CD4-positive, alpha-beta T cell treated with Interleukin-1 beta for 1 hour (primary cell): ENCODE data around the gene GGACT.
"Not testable (repeated sequence)": the region's sequence is repeated elsewhere in the genome, so short reads cannot be mapped to it uniquely, and the experiment has no call there.

Source experiments
- DNase-seq, 2 donors: peaks; one replicate each; pipeline ENCODE4 v3.0.0-alpha.2; 2020 to 2022

GGACT gene

DNA sequence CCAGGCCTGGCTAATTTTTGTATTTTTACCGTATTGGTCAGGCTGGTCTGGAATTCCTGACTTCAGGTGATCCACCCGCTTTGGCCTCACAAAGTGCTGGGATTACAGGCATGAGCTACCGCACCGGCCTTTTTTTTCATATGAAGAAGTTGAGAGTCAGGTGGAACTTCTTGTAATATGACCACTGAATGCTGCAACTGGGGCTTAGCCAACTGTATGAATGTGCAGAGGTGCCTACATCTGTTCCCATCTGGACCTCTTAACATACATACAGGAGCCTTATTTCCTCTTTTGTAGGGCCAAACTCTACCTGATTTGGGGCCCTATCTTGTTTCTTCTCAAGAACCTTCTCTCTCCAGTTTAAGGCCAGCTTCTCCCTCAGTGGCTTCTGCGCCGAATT, 11.9 kb upstream of the GGACT start:
- DNase-seq: no peak

DNA sequence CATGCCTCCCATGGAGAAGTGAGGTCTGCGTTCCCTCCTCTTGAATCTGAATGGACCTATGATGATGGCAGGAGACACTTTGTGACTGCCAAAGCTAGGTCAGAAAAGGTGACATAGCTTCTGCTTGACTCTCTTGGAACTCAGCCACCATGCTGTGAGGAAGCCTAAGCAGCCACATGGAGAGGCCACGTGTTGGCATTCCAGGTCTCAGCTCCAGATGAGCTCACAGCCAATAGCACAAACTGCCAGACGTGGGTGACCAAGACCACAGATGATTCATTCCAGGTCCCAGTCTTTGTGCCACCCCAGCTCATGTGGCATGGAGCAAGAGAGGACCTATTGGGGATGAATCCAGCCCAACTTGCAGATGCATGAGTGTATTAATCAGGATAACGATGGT, 8.7 kb upstream of the GGACT start:
- DNase-seq: no peak

DNA sequence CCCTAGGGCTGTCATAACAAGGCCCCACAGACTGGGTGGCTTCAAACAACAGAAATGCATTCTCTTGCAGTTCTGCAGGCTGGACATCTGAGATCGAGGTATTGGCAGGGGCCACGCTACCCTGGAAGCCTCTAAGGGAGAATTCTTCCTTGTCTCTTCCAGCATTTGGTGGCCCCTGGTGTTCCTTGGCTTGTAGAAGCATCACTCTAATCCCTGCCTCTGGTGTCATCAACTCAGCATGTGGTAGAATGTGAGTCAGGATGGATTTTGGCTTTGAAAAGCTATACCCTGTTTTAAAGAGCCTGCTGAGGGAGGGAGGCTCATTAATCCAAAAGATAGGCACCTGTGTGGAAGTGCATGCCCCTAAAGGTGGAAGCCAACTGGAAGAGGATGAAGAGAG, 7.9 kb upstream of the GGACT start:
- DNase-seq: no peak

DNA sequence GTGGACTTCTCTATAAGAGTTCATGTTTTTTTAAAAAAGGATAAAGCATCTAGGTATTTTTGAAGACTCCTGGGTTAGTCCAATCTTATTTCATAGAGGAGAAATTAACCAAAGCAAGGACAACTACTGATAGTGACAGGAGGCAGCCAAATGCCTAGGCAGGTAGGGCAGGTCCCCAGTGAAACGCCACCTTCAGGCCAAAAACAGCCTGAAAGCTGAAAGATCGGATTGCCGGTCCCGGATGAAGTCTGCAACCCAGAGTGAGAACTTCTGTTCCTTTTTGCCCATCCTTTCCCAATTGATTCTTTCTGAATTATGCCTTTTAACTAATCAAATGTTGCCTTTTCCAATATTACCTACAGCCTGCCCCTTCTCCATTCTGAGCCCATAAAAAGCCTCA, 6.1 kb upstream of the GGACT start:
- DNase-seq: no peak

DNA sequence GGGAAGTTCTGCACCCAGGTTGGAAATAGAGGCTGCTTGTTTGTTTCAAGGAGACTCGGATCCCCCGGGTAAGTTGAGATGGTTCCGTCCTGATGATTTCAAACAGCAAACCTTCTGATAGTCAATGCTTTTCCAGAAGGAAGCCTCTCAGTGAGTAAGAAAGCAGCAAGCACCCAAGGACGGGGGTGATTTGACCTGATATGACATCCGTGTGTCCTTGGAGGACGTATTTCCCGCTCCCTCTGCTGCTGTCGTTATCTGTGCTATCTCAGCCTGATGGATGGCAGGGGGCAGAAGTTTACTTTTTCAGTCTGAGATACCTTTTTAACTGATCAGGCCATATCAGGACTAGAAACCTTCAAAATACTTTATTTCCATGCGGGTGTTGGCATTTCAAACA, 5.7 kb upstream of the GGACT start:
- DNase-seq: no peak

DNA sequence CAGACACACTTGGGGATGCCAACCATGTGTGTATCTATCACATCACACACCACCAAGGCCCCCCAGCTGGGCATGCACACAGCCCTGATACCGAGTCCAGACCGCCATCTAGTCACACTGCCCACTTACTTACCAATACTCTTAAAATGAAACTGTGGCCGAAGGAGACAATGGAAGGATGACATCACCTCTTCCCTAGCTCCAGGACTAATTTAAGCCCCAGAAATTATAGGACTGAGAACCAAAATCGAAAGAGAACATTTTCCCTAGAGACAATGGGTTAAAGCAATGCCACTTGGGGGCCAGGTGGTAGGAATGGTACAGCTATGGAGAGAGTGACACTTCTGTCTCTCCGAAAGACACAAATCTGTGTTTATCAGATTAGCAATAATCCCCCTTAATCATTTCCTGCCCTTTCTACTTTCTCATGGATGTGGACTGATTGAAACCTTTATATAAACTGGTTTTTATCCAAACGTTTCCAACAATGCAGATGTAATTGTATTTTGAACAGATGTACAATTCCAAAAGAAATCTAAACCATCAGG, 663 bp upstream of the GGACT start:
- no peak for DNase-seq

DNA sequence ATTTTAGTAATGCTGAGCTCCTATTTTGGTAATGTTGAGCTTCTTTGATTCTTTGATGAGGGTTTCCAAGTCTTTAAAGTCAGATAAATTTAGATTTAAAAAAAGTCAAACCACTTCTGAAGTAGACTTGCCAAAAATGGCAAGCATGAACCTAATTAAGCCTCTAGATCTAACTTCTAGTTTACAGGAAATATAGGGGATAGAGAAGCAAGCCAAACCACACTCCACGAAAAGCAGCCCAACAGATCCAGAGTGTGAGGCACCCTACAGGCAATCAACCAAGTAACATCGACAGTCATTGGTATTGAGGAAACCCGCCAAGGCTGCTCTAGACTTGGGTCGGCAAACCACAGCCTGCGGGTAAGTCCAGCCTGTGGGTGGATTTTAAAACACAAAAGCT, 3.7 kb downstream of the GGACT start:
- DNase-seq: peak in 1 of 2 donors; percentile 16

DNA sequence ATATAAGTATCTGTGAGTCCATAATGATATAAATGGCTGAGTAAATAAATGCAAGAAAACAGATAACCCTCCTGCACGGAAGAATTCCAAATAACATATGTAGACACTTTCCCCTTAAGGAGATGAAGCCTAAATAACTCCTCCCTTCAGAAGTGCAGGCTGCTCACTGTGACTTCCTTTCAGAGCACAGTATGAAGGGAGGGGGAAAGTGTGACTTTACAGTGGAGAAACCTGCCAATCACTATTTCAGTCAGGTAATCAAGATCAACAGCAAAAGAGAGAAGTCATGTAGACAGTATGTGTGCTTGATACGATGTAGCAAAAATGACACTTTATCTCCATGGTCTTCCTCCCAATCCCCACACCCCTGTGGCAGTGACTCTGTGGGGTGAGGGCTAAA, 7.1 kb downstream of the GGACT start:
- no peak for DNase-seq

DNA sequence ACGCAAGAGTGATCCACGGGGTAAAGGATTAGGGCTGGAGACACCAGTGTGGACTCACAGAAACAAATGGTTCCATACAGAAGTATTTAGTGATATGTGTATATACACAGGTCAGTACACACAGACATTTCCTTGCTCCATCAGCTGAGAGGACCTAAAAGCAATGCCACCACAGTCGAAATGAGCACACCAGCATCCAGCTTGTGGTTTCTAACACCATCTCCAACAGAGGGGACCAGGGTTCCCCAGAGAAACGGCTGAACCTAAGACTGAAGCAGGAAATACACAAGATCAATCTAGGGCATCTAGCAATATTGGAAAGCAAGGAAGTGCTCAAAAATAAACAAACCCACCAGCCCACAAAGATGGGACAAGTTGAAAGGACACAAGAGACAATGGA, 7.6 kb downstream of the GGACT start:
- no peak for DNase-seq

DNA sequence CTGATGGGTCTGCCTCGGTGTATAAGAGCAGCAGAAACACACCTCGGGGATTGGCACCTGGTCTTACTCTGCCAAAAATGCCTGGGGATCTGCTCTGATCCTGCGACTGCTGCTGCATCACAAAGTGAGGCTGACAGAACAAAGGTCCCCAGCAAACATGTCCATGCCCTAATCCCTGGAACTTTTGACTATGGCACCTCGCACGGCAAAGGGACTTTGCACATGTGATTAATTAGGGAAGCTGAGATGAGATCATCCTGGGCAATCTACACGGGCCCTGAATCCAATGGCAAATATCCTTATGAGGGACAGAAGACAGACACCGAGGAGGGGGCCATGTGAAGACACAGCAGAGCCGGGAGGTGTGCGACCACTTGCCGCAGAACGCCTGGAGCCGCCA, 8.5 kb downstream of the GGACT start:
- DNase-seq: no peak

DNA sequence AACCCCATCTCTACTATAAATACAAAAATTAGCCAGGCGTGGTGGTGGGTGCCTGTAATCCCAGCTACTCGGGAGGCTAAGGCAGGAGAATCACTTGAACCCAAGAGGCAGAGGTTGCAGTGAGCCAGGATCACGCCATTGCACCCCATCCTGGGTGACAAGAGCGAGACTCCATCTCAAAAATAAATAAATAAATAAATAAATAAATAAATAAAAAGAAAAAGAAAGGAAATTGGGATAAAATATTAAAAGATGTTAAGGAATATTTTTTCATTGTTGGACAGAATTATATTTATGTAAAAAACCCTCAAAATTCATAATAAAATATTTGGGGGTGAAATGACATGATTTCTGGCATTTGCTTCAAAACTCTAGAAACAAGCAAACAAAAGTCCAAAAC, 11.3 kb downstream of the GGACT start:
- DNase-seq: not testable (repeated sequence)

DNA sequence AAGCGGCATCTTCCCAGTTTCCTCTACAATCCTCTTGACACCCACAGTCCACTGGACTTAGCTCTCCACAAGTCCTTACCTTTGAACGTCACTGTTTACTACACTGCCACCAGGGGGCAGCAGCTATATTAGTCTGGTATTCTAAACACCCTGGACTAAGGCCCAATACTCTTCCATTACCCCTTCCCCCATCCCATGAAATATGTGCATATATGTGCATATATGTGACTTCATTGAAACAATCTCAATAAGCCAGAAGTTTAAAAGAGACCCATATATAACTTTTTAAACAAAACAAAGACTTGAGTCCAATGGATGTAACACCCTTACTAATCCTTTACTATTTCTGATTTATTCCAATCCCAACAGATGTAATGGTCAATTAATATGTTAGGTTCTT, 15.5 kb downstream of the GGACT start:
- peak; percentile 72 to 74 for DNase-seq

DNA sequence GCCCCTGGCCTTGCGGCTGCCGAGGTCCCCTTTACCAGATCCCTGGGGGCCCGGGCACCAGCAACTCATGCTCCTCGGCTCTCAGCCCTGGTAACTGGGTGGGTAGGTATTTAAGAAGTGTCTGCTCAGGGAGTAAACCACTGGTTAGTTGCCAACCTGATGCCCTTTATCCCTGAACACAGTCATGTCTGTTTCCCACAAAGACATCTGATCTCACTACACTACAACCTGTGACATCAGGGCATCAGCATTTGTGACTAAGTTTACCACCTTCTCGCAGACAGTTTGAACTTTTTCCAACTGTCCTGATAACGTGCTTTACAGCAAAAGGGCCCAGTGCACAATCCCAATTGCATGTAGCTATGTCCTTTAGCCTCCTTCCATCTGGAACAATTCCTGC, 22.0 kb downstream of the GGACT start:
- no peak for DNase-seq

DNA sequence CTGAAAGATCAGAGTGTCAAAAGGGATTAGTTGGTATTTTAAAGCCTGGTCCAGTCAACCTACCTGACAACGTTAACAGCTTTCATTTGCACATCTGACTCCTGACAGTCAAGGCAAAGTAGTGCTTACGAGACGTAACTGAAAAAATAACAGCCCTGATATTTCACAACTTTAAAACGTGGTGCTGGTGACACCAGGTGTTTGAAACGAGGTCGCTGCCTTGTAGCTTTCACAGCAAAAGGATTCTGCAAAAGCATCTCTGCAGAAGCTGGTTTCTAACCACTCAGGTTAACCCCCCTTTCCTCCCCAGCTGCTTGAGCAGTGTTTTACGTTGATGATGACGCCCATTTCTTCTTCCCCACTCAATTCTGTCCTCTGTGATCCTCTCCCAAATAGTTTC, 23.3 kb downstream of the GGACT start:
- DNase-seq: no peak

DNA sequence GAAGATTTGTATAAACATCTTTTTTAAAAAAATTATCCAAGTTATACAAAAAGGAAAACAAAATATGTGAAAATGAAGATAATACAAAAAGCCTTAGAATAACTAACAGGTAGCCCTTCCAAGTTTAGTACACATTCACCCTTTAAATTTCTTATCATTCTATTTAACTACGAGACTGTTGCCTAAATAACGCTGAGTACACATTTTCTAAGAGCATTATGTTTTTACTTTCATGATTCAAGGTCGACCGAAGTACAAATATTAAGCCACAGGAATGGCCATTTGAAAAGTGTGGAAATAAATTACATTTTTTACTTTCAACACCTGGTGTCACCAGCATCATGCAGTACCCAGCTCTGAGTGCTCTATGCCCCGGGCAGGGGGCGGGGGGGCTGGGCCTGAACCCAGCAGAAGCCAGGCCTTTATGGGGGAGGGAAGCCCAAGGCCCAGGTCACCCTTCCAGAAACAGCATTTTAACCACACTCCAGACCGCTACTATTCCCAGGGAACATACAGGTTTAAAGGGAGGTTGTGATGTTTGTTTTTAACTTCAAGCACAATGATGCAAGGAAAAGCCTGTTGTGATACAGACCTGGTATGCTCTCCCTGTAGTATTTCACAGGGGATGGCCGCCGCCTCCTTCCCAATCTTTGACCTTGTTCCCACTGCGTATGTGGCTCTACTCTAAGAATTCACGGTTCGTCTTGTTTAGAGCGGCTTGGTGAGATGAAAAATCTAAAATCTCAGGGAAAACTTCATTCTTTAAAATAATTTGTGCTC, 24.0 kb downstream of the GGACT start:
- no peak for DNase-seq

DNA sequence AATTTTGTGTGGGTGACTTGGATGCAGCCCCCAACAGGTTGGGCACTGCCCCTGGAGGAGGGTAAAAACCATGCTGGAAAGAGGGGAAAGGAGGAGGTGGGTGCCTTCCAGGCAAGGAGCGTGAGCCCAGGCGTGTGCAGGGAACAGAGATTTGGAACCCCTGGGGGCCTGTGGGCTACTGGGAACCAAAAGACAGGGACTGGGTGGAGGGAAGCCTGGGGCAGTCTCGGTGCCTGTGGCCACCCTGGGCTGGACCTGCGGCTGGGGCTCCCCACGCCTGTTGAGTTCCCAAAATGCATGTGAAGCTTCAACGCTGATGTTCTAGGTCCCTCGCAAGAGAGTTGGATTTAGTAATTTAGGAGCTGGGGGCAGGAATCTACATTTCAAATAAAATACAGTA, 24.8 kb downstream of the GGACT start:
- DNase-seq: no peak

DNA sequence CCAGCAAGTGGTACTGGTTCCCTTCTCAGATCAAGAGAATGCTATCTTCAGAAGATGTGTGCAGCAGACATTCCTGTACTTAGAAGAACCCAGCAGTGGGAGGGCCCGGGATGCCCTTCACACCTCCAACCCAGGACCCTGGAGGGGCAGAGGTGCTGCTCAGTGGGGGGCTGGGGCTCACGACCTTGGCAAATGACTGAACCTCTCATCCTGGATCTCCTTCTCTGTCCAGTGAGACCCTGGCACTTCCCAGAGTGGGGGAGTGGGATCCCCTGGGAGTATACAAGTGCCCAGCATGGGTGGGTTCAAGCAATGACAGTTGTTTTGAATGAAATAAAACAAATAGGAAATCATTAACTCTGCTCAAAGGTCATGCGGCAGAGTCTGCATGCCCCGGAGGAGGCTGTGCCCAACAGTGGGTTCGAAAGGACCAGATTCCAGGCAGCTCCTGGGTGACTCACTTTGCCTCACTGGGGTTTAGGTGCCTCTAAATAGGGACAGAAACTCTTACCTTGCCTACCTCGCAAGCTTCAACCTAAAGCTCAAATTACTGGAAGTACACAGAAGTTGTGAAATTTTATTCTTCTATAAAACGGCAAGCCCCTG, 26.9 kb downstream of the GGACT start:
- DNase-seq: no peak

DNA sequence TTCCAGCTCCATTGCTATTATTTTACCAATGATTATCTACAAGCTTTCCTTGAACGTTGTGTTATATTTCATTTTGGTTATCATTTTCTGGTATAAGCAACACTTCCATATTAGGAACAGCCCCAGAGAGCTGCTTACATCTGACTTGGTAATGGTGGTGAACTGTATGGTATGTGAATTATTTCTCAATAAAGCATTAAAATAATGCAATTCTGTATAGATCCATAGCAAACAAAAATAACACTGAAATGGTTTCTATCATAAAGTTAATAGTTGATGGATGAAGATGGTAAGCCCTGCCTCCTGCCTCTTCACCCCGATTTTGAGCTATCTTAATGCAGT, 27.5 kb downstream of the GGACT start:
- DNase-seq: no peak

DNA sequence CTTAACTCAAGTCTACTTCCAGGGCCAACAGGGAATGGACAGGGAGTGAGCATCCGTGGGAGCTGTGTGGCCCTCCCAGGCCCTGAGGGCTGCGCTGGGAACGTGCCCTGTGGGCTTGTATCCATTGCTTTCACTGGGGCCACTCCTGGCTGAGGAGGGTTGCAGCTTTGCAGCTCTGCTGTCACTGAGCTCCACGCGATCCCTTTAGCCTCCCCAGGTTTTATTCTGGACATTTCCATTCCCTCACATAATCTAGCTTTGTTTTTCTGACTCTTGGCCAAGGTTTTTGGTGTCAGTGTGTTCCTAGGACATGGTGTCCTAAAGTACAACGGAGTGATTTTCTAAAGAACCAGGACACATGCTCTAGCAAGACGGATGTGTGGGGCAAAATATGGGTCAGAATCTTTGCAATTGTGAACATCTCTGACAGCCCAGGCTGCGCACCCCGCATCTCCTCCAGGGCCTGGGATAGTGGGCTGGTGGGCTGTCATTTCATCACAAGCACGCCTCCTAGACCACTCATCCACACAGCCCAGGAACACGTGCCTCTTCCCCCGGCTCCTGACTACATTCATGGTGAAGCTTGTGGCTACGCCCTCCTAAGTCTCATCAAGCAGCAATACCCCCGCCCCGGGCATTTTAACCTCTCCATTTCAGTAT, 28.0 kb downstream of the GGACT start:
- DNase-seq: no peak

DNA sequence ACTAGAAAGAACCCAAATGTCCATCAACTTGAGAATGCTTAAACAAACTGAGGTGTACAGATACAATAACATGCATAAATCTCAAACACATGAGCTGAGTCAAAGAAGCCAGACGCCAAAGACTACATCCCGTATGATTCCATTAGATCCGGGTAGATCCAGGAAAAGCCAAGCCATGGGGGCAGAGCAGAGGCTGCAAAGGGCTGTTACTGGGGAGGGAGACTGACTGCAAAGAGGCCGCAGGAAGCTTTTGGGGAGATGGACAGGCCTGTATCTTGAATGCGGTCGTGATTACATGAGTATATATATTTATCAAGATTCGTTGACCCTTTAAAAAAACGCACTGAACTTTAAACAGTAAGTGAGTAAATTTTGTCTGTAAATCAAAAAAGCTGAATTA, 28.7 kb downstream of the GGACT start:
- no peak for DNase-seq

DNA sequence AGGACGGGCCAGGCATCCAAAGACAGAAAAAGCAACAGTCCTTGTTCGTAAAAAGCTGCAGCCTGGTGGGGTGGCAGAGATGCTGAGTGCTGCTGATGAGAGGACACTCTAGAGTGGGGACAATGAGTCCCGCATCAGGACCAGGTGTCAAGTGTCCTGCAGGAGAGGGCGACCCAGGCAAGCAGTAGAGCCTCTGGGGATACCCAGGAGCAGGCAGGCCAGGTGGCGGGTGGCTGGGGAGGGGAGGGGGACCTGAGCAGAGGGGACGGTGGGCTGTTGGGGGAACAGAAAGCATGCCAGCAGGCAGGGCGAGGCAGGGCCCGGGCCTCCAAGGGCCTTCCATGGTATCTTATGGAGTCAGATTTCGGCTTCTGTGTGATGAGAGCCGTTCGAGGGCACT, 35.8 kb downstream of the GGACT start:
- DNase-seq: no peak

DNA sequence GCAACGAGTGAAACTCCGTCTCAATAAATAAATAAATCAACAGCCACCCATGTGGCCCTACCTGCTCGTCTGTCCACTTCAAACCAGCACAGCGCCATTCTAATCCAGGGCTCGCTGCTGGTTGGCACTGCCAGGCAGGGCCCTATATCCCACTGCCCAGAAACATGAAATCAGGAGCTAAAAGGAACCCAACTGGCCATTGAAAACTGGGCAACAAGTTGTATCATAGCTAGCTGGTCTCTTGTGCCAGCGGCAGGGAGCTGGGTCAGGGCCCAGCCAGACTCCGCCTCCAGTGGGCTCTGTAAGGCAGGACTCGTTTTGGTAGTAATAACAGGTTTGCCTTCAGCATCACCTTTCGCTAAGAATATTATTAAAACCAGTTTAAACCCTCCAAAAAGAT, 39.3 kb downstream of the GGACT start:
- DNase-seq: no peak

DNA sequence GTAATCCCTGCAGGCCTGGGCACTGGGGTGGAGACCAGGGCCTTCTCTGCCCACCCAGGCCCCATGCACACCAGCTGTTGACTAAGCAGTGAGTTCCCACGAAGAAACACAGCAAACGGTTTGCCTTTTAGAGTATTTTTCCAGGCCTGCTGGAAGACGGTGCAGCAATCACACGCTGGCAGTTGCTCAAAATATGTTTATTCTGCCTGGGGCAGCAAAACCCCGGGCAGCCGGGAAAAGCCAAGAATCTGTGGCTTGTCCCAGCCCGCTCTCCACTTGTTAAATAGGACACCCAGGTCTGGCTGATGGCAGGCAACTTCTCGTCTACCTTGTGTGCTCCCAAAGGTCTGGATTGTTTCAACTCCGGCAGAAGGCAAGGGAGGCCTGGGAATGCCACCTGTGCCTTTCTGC, 40.8 kb downstream of the GGACT start:
- DNase-seq: no peak

DNA sequence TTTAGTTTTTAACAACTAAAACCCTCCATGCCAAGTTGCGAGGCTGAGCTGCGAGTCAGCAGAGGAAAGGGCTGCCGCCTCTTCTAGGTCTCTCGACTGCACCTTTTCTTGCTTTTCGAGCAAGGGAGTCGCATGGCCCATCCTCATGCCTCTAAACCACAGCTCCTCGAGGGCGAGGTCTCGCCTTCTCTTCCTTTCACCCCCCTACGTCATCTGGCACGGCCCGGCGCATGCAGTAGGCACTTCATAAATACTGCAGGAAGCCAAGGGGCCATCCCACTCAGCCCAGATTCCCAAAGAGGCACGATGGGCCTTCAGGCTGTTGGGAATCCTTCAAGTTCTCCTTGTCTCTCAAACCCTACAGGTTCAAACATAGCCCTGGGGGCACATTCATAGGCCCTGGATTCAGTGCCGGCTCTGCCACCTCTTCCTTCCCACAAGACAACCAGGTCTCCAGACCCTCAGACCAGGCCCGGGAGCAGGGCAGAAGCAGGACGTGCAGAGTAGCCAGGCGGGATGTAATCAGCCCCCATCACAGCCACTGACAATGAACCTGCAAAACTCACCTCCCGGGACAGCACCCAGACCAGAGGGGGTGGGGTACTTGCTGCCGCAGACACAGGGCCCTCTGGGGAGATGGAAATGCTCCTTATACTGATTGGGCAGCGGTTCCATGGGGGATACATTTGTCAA, 41.7 kb downstream of the GGACT start:
- no peak for DNase-seq
